PC-9 (cell line): Measurements from ENCODE around the gene JMJD1C.

Experiments
- EZH2 ChIP-seq: fragments of 200-600 bp; sonication (generic); IDR thresholded peaks from 2 replicates; pipeline ENCODE4 v1.8.0; 2017; ENCODE audit warnings: antibody characterized with exemption, low read depth
- TF ChIP-seq, protein P1 (sequence below): fragments of 200-600 bp; sonication (generic); conservative IDR thresholded peaks from 2 replicates; pipeline ENCODE4 v1.6.1; 2017; ENCODE audit warnings: mixed run types, antibody characterized with exemption, mild to moderate bottlenecking, moderate library complexity

DNA sequence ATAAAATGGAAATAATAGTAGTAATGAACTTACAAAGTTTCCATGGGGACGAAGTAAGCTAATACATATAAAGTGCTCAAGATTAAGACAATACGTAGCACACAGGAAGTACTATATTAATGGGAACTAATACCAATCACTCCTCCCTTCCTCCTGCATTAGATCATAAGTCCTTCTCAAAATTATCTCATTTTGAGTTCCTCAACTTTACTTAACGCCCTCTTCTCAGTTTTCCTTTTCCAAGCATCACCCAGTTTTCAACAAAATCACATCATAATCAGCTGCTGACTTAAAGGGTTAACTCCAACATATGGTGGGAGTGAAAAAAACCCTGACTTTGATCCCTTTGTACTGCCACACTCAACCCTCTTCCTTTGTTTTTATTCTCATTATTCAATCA is 24.4 kb downstream of the JMJD1C start:
- TF ChIP-seq, protein P1, sequence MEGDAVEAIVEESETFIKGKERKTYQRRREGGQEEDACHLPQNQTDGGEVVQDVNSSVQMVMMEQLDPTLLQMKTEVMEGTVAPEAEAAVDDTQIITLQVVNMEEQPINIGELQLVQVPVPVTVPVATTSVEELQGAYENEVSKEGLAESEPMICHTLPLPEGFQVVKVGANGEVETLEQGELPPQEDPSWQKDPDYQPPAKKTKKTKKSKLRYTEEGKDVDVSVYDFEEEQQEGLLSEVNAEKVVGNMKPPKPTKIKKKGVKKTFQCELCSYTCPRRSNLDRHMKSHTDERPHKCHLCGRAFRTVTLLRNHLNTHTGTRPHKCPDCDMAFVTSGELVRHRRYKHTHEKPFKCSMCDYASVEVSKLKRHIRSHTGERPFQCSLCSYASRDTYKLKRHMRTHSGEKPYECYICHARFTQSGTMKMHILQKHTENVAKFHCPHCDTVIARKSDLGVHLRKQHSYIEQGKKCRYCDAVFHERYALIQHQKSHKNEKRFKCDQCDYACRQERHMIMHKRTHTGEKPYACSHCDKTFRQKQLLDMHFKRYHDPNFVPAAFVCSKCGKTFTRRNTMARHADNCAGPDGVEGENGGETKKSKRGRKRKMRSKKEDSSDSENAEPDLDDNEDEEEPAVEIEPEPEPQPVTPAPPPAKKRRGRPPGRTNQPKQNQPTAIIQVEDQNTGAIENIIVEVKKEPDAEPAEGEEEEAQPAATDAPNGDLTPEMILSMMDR, result no peak
- TF ChIP-seq EZH2, result no peak
